HG02798 (cell line): ENCODE results near the gene C1D.
"Not testable (repeated sequence)": the region's sequence is repeated elsewhere in the genome, so short reads cannot be mapped to it uniquely, and the experiment has no call there.

Source experiments
- ATAC-seq: cut with Tn5 transposase; IDR thresholded peaks from one replicate; pipeline ENCODE4 v1.9.1; 2021; ENCODE audit warnings: mild to moderate bottlenecking; ENCODE audit not compliant: unreplicated experiment, poor library complexity

C1D gene, protein sequence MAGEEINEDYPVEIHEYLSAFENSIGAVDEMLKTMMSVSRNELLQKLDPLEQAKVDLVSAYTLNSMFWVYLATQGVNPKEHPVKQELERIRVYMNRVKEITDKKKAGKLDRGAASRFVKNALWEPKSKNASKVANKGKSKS

GRCh38 chr2:68062680-68063387 is at the start of gene C1D:
Gene C1D, minus strand, starts transcription at chr2:68063004. Its CDS starts 15,694 bp downstream, at chr2:68047310.
- ATAC-seq: peak; percentile 97

DNA sequence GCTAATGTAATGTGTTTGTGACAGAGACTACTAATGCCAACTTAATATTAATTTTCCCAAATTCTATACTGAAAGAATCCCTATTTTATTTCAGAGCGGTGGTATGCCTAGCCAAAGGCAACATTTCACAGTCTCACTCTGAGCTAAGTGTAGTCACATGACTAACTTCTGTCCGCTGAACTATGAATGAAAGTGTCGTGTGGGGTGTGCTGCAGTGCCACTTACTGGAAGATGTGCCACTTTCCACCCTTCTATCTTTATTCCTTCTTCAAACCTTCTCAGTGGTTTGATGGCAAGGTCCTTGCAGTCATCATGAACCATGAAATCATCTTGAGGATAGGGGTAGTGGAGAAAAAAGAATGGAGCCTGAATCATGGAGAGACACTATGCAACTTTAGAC is 47.3 kb upstream of the C1D start:
- peak; percentile 94 for ATAC-seq

DNA sequence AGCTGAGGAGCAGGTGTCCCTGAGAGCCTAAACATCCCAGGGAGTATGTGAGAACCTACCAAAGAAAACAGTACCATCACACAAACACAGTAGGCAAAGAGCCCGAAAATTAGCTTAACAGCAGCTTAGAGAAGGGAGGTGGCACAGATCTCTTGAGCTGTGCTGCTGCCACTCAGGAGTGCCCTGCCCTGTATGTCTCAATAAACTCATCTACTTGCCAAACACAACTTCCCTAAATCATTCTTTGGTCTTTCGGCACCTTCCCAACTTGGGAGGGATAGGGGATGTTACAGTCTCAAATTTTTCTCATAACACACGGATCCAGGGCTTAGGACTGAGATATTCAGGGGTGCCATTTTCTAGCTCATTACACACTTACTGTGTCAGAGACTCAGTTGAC is 45.3 kb upstream of the C1D start:
- no peak for ATAC-seq

- ATAC-seq: no peak
Measured at GRCh38 chr2:68107475-68107874, 44.7 kb upstream of the C1D start.

DNA sequence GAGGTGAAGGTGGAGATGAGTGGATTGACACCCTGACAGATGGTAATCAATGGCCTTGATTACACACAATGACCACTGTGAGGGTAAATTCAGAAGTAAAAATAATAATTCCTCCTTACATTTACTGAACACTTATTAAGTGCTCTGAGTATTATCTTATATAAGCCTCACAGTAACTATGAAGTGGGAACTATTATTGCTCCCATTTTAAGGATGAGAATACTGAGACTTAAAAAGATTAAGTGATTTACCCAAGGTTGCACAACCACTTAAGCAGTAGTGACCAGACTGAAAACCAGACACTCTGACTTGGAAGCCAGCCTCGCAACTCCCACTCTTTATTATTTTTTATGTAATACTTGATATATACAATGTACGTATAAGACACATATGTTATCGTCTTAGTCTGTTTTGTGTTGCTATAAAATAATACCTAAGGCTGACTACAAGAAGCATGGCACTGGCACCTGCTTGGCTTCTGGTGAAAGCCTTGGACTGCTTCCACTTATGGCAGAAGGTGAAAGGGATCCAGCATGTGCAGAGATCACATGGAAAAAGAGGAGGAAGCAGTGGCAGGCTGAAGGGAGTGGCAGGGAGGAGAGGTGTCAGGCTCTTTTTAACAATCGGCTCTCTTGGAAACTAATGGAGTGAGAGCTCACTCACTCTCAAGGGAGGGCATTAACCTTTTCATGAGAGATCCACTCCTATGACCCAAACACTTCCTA is 41.5 kb upstream of the C1D start:
- ATAC-seq: no peak

GRCh38 chr2:68103709-68104055 is 40.9 kb upstream of the C1D start:
- no peak for ATAC-seq

DNA sequence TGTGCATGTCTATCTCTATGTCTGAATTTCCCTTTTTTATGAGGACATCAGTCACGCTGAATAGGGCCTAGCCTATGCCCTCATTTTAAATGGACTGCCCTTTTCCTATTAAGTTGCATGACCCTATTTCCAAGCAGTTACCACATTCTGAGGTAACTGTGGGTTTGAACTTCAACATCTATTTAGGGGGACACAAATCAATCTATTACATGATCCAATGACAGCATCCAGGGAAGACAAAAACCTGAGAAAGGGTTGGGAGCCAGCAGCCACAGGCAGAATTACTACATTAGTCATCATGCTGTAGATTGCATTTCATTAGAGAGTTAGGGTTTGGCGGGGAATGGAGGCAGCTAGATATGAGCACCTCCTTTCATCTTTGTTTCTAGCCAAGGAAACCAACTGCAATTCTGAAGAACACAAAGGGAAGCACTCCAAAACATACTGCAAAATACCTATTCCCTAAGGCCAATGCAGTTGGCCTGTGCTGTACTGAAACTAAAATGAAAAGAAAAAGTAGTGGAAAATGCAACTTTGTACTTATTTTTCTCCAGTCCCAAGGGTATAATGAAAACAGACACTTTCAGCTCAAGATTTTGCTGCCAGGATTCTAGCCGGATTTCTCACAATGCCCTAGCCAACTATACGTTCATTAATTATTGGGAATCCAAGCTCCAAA is 40.4 kb upstream of the C1D start:
- no peak for ATAC-seq

GRCh38 chr2:68100189-68100588 is 37.4 kb upstream of the C1D start:
- no peak for ATAC-seq

GRCh38 chr2:68099260-68099659 is 36.5 kb upstream of the C1D start:
- no peak for ATAC-seq

- ATAC-seq: no peak
Measured at GRCh38 chr2:68098291-68098797, 35.5 kb upstream of the C1D start.

DNA sequence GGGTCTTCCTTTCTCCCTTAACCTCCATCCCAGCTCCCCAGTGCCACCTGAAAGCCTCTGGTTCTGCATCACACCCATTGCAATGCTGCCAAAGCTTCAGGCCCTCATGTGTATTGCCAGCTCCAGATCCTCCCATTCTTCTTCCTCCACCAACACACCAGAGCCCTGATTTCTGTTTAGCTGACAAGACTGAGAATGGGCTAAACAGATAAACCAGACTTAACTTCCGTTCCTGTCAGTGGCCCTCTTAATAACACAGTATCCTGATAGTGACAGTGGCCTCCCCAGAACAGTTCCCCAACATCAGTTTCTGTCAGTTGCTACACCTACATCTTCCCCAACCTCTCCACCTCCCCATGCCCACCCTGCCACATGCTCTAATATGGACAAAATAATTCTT is 31.3 kb upstream of the C1D start:
- ATAC-seq: no peak

GRCh38 chr2:68093634-68094033 is 30.8 kb upstream of the C1D start:
- no peak for ATAC-seq

DNA sequence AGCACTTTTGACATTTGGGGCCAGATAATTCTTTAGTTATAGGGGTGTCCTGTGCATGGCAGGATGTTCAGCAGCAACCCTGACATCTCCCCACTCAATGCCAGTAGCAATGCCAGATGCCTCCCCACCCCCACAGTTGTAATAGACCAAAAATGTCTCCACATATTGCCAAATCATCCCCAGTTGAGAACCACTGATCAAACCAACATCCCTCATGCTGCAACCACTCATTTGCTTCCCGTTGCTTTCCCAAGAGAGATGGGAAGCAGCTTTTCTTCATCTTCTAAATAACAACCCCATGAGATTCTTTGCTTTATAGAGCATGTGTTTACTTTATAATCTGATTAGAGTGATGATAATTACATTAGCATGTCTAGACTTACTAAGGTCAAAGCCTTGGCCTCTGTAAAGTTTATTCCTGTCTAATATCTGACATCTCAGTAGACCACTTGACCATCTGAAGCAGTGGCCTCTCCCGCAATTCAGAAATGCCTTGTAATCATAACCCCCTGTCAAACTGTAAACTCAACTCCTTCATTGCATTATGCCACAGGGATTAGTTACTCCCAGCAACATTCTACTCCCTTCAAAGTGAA is 28.7 kb upstream of the C1D start:
- ATAC-seq: no peak

DNA sequence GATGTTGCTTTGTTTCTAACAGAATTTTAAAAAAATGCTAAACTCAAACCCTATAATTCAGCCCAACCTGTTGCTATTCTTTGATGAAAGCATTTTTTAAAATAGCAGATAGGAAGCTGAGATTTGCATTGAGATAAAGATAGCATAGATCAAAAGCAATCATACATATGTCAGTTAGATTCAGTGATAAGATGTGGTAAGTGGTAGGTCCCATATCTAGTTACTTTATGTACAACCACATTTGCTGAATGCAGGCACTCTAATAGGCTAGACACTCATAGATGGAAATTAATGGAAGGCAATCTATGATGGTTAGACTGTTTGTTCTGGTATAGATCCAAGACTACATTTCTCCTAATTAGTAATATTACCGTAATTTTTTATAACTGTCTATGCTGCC is 27.2 kb upstream of the C1D start:
- ATAC-seq: no peak

DNA sequence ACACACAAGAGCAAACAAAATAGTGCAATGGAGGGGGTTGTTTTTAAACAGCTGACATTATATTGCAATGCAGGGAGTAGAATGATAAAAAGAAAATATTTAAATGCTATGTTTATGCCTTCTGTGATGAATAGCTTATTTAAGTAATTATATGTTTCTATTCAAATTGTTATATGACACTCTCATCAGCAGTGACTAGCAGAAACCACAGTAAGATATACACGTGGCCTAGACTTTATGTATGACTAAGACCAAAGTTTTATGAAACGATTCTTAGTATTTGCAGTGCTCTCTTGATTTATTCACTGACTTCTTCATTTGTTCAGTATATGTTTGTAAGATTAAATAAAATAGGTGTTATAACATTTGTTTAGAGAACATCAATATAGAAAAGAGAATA is 26.1 kb upstream of the C1D start:
- ATAC-seq: no peak

GRCh38 chr2:68086166-68086565 is 23.4 kb upstream of the C1D start:
- ATAC-seq: peak; percentile 78

DNA sequence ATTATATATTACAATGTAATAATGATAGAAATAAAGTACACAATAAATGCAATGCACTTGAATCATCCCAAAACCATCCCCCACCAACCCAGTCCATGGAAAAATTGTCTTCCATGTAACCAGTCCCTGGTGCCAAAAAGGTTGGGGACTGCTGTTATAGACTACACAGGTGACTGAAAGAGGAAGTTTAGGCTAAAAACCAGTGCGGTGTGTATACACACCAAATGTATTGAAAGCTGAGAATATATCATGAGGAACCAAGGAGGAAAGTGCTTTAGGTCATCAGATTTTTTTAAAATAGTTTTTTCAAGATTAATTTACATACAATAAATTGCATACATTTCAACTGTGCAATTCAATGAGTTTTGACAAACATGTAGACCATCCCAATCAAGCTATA is 20.5 kb upstream of the C1D start:
- ATAC-seq: no peak

GRCh38 chr2:68074050-68074449 is 11.2 kb upstream of the C1D start:
- ATAC-seq: no peak

GRCh38 chr2:68063797-68064646 is 1.2 kb upstream of the C1D start:
- ATAC-seq: not testable (repeated sequence)

- ATAC-seq: no peak
Measured at GRCh38 chr2:68060652-68061051, 2.2 kb downstream of the C1D start.
